Stimulated activated memory B cell treated with anti-CD40 and anti-IgM and Interleukin-4, amounts not matched to agents 10 μg/mL and 1 μg/mL and 100 μg/mL, for 72 hours (primary cell): Measurements from ENCODE around the gene SKP2.
"Not testable (repeated sequence)": the region's sequence is repeated elsewhere in the genome, so short reads cannot be mapped to it uniquely, and the experiment has no call there.

Experiments used
- ATAC-seq: fragments of 150-1000 bp; cut with Tn5 transposase; 2 replicates; pipeline ENCODE4 v1.10.0; 2021
- H3K27ac Mint-ChIP-seq: one replicate; pipeline ENCODE4 v1.8.0; 2022; ENCODE audit warnings: mild to moderate bottlenecking, mixed read lengths
- H3K27me3 Mint-ChIP-seq: one replicate; pipeline ENCODE4 v1.8.0; 2022; ENCODE audit warnings: mixed read lengths
- H3K36me3 Mint-ChIP-seq: one replicate; pipeline ENCODE4 v1.8.0; 2022; ENCODE audit warnings: mixed read lengths
- H3K4me1 Mint-ChIP-seq: one replicate; pipeline ENCODE4 v1.8.0; 2022; ENCODE audit warnings: mixed read lengths
- H3K4me3 Mint-ChIP-seq: one replicate; pipeline ENCODE4 v1.8.0; 2022; ENCODE audit warnings: mild to moderate bottlenecking, moderate library complexity, mixed read lengths
- H3K9me3 Mint-ChIP-seq: one replicate; pipeline ENCODE4 v1.8.0; 2022; ENCODE audit warnings: mixed read lengths

Gene SKP2

GRCh38 chr5:36151434-36152323, at the start of gene SKP2, which contains the start of gene LMBRD2:
Gene SKP2, plus strand, starts transcription at chr5:36152111. Its CDS starts 152 bp downstream, at chr5:36152263.
Gene LMBRD2, minus strand, starts transcription at chr5:36151887. Its CDS starts 8,538 bp downstream, at chr5:36143349.
- H3K36me3 Mint-ChIP-seq = peaks cover 27% of the 10 kb centered on the region
- H3K4me1 Mint-ChIP-seq = peaks cover 46% of the 10 kb centered on the region
- H3K4me3 Mint-ChIP-seq = peak within 1 kb of the TSS; percentile 95
- no peaks in the 10 kb centered on the region for H3K9me3 Mint-ChIP-seq
- peak; percentile 100 for ATAC-seq
- peak within 1 kb of the TSS; percentile 87 for H3K27ac Mint-ChIP-seq
- no peaks in the 10 kb centered on the region for H3K27me3 Mint-ChIP-seq

- Mint-ChIP-seq H3K27ac (no peak overlapping the region), H3K27me3 (no peaks in the 10 kb centered on the region), H3K36me3 (peaks cover 62% of the 10 kb centered on the region), H3K4me1 (no peaks in the 10 kb centered on the region), H3K4me3 (no peak overlapping the region), H3K9me3 (no peaks in the 10 kb centered on the region)
- ATAC-seq = no peak
These were observed 46.1 kb upstream of the SKP2 start for GRCh38 chr5:36105819-36106218.

- Mint-ChIP-seq H3K27me3 (no peaks in the 10 kb centered on the region), H3K4me1 (no peaks in the 10 kb centered on the region), H3K4me3 (no peak overlapping the region), H3K36me3 (peaks cover 69% of the 10 kb centered on the region), H3K27ac (no peak overlapping the region), H3K9me3 (no peaks in the 10 kb centered on the region)
- no peak for ATAC-seq
These were observed 43.0 kb upstream of the SKP2 start for GRCh38 chr5:36108758-36109460.

GRCh38 chr5:36111238-36111637, 40.7 kb upstream of the SKP2 start:
- no peak overlapping the region for H3K4me3 Mint-ChIP-seq
- no peaks in the 10 kb centered on the region for H3K27me3 Mint-ChIP-seq
- ATAC-seq = no peak
- H3K9me3 Mint-ChIP-seq = no peaks in the 10 kb centered on the region
- H3K4me1 Mint-ChIP-seq = no peaks in the 10 kb centered on the region
- no peak overlapping the region for H3K27ac Mint-ChIP-seq
- peaks cover 73% of the 10 kb centered on the region for H3K36me3 Mint-ChIP-seq

- ATAC-seq = no peak
- Mint-ChIP-seq H3K9me3 (peaks cover 7% of the 10 kb centered on the region), H3K4me1 (no peaks in the 10 kb centered on the region), H3K36me3 (peaks cover 54% of the 10 kb centered on the region), H3K4me3 (no peak overlapping the region), H3K27ac (no peak overlapping the region), H3K27me3 (no peaks in the 10 kb centered on the region)
These were observed 26.0 kb upstream of the SKP2 start for GRCh38 chr5:36125868-36126267.

- ATAC-seq = no peak
- no peak overlapping the region for H3K4me3 Mint-ChIP-seq
- peaks cover 70% of the 10 kb centered on the region for H3K36me3 Mint-ChIP-seq
- peaks cover 7% of the 10 kb centered on the region for H3K9me3 Mint-ChIP-seq
- no peak overlapping the region for H3K27ac Mint-ChIP-seq
- H3K4me1 Mint-ChIP-seq = no peaks in the 10 kb centered on the region
- no peaks in the 10 kb centered on the region for H3K27me3 Mint-ChIP-seq
These were observed 23.1 kb upstream of the SKP2 start for GRCh38 chr5:36128795-36129194.

- peaks cover 76% of the 10 kb centered on the region for H3K36me3 Mint-ChIP-seq
- H3K4me3 Mint-ChIP-seq, ATAC-seq, H3K27ac Mint-ChIP-seq, H3K9me3 Mint-ChIP-seq, H3K4me1 Mint-ChIP-seq, H3K27me3 Mint-ChIP-seq: not testable (repeated sequence)
These were observed 22.2 kb upstream of the SKP2 start for GRCh38 chr5:36129666-36130065.

GRCh38 chr5:36133009-36133408, 18.9 kb upstream of the SKP2 start:
- H3K9me3 Mint-ChIP-seq, H3K4me3 Mint-ChIP-seq, H3K27ac Mint-ChIP-seq, H3K4me1 Mint-ChIP-seq, ATAC-seq, H3K27me3 Mint-ChIP-seq: not testable (repeated sequence)
- H3K36me3 Mint-ChIP-seq = peaks cover 72% of the 10 kb centered on the region

GRCh38 chr5:36135988-36136387, 15.9 kb upstream of the SKP2 start:
- H3K4me3 Mint-ChIP-seq = no peak overlapping the region
- H3K27me3 Mint-ChIP-seq = no peaks in the 10 kb centered on the region
- no peaks in the 10 kb centered on the region for H3K4me1 Mint-ChIP-seq
- no peak overlapping the region for H3K27ac Mint-ChIP-seq
- peaks cover 11% of the 10 kb centered on the region for H3K9me3 Mint-ChIP-seq
- peaks cover 72% of the 10 kb centered on the region for H3K36me3 Mint-ChIP-seq
- ATAC-seq = no peak

- Mint-ChIP-seq H3K9me3 (peaks cover 11% of the 10 kb centered on the region), H3K4me3 (no peak overlapping the region), H3K36me3 (peaks cover 67% of the 10 kb centered on the region), H3K4me1 (no peaks in the 10 kb centered on the region), H3K27me3 (no peaks in the 10 kb centered on the region), H3K27ac (no peak overlapping the region)
- no peak for ATAC-seq
These were observed 15.3 kb upstream of the SKP2 start for GRCh38 chr5:36136581-36136980.

- peaks cover 11% of the 10 kb centered on the region for H3K9me3 Mint-ChIP-seq
- no peak for ATAC-seq
These were observed 12.8 kb upstream of the SKP2 start for GRCh38 chr5:36138900-36139683.

GRCh38 chr5:36145311-36145710, 6.6 kb upstream of the SKP2 start:
- peaks cover 8% of the 10 kb centered on the region for H3K36me3 Mint-ChIP-seq
- no peak overlapping the region for H3K4me3 Mint-ChIP-seq
- ATAC-seq = no peak
- H3K27ac Mint-ChIP-seq = no peak overlapping the region
- no peaks in the 10 kb centered on the region for H3K27me3 Mint-ChIP-seq
- H3K4me1 Mint-ChIP-seq = peaks cover 3% of the 10 kb centered on the region
- peaks cover 3% of the 10 kb centered on the region for H3K9me3 Mint-ChIP-seq

More at GRCh38 chr5:36138900-36139683, 12.8 kb upstream of the SKP2 start:
- Mint-ChIP-seq H3K4me3 (no peak overlapping the region), H3K27me3 (no peaks in the 10 kb centered on the region), H3K36me3 (peaks cover 51% of the 10 kb centered on the region), H3K27ac (no peak overlapping the region), H3K4me1 (no peaks in the 10 kb centered on the region)

GRCh38 chr5:36146390-36146789, 5.5 kb upstream of the SKP2 start:
- H3K4me3 Mint-ChIP-seq = no peak overlapping the region
- no peaks in the 10 kb centered on the region for H3K36me3 Mint-ChIP-seq
- H3K27me3 Mint-ChIP-seq = no peaks in the 10 kb centered on the region
- H3K27ac Mint-ChIP-seq = no peak overlapping the region
- no peaks in the 10 kb centered on the region for H3K9me3 Mint-ChIP-seq
- H3K4me1 Mint-ChIP-seq = peaks cover 13% of the 10 kb centered on the region
- no peak for ATAC-seq

GRCh38 chr5:36147681-36148080, 4.2 kb upstream of the SKP2 start:
- H3K9me3 Mint-ChIP-seq = no peaks in the 10 kb centered on the region
- no peaks in the 10 kb centered on the region for H3K27me3 Mint-ChIP-seq
- H3K36me3 Mint-ChIP-seq = no peaks in the 10 kb centered on the region
- no peak overlapping the region for H3K27ac Mint-ChIP-seq
- ATAC-seq = no peak
- no peak overlapping the region for H3K4me3 Mint-ChIP-seq
- peaks cover 18% of the 10 kb centered on the region for H3K4me1 Mint-ChIP-seq
